Stimulated activated CD8-positive, alpha-beta memory T cell treated with anti-CD3 and anti-CD28 coated beads, Interleukin-15, amount 100 ng/mL, for 4 hours (primary cell): ENCODE data around the gene MYL1.

Source experiments
- DNase-seq, 2 donors: peaks; one replicate each; pipeline ENCODE4 v3.0.0-alpha.2; 2020; ENCODE audit warnings: low read depth in 2 of 2

Gene MYL1

GRCh38 chr2:210267698-210268097 is 47.3 kb downstream of the MYL1 start:
- no peak for DNase-seq

GRCh38 chr2:210264282-210264681 is 50.7 kb downstream of the MYL1 start:
- no peak for DNase-seq

- no peak for DNase-seq
Measured at GRCh38 chr2:210263841-210264240, 51.1 kb downstream of the MYL1 start.

- DNase-seq: no peak
Measured at GRCh38 chr2:210262036-210262435, 52.9 kb downstream of the MYL1 start.

GRCh38 chr2:210259687-210260086 is 55.3 kb downstream of the MYL1 start:
- no peak for DNase-seq

- DNase-seq: no peak
Measured at GRCh38 chr2:210252699-210253606, 62.0 kb downstream of the MYL1 start.

- DNase-seq: no peak
Measured at GRCh38 chr2:210250622-210251021, 64.4 kb downstream of the MYL1 start.
